Liver (tissue), 3 donors: ENCODE results near the gene IGSF22.

Experiments
- FOXA1 ChIP-seq: IDR thresholded peaks from 2 replicates; pipeline ENCODE4 v1.6.1; 2016; ENCODE audit warnings: antibody characterized with exemption
- GABPA ChIP-seq, 2 donors: IDR thresholded peaks in 1 of 2; conservative IDR thresholded peaks in 1 of 2; 2 replicates each; pipeline ENCODE4 v1.6.1; 2016; ENCODE audit warnings: antibody characterized with exemption in 2 of 2, mild to moderate bottlenecking in 1 of 2, moderate library complexity in 1 of 2
- HNF4G ChIP-seq: IDR thresholded peaks from 2 replicates; pipeline ENCODE4 v1.6.1; 2016; ENCODE audit warnings: antibody characterized with exemption
- NR2F2 ChIP-seq: IDR thresholded peaks from 2 replicates; pipeline ENCODE4 v1.6.1; 2016; ENCODE audit warnings: antibody characterized with exemption
- RAD21 ChIP-seq, 2 donors: IDR thresholded peaks; 2 replicates each; pipeline ENCODE4 v1.6.1; 2016; ENCODE audit warnings: antibody characterized with exemption in 2 of 2, mild to moderate bottlenecking in 2 of 2
- SP1 ChIP-seq: IDR thresholded peaks from 2 replicates; pipeline ENCODE4 v1.6.1; 2018; ENCODE audit warnings: antibody characterized with exemption, mild to moderate bottlenecking
- YY1 ChIP-seq: IDR thresholded peaks from 2 replicates; pipeline ENCODE4 v1.6.1; 2016; ENCODE audit warnings: antibody characterized with exemption, mild to moderate bottlenecking
- TF ChIP-seq, protein P1 (sequence below): fragments of 150-350 bp; IDR thresholded peaks from 2 replicates; pipeline ENCODE4 v1.5.1; 2017; ENCODE audit warnings: improper control_type of control experiment, low read depth, low read length; ENCODE audit not compliant: missing input control
- TF ChIP-seq, protein P2 (sequence below): IDR thresholded peaks from 2 replicates; pipeline ENCODE4 v1.6.1; 2016; ENCODE audit warnings: antibody characterized with exemption
- TF ChIP-seq, protein P3 (sequence below): IDR thresholded peaks from 2 replicates; pipeline ENCODE4 v1.6.1; 2016; ENCODE audit warnings: antibody characterized with exemption
- TF ChIP-seq, protein P4 (sequence below): IDR thresholded peaks from 2 replicates; pipeline ENCODE4 v1.6.1; 2016; ENCODE audit warnings: antibody characterized with exemption, mild to moderate bottlenecking
- TF ChIP-seq, protein P5 (sequence below): IDR thresholded peaks from 2 replicates; pipeline ENCODE4 v1.6.1; 2016; ENCODE audit warnings: antibody characterized with exemption
- donor health status: healthy.
- donor health status: healthy.

DNA sequence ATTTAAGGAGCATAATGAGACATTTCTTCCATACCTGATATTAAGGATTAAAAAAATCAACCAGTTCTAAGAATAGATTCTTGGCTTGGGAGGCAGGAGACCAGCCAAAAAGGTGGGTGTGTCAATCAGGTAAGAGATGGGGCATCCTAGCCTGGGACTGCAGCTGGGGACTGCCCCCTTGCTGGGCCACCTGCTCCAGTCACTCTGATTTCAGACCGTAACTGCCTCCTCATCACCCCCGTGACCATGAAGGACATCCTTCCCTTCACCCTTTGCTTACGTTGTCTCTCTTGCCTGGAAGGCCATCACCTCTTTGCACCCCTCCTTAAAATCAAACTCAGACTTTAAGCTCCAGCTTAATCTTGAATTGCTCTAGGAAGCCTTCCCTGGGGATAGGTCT lies 47.7 kb upstream of the IGSF22 start:
- TF ChIP-seq, protein P1, sequence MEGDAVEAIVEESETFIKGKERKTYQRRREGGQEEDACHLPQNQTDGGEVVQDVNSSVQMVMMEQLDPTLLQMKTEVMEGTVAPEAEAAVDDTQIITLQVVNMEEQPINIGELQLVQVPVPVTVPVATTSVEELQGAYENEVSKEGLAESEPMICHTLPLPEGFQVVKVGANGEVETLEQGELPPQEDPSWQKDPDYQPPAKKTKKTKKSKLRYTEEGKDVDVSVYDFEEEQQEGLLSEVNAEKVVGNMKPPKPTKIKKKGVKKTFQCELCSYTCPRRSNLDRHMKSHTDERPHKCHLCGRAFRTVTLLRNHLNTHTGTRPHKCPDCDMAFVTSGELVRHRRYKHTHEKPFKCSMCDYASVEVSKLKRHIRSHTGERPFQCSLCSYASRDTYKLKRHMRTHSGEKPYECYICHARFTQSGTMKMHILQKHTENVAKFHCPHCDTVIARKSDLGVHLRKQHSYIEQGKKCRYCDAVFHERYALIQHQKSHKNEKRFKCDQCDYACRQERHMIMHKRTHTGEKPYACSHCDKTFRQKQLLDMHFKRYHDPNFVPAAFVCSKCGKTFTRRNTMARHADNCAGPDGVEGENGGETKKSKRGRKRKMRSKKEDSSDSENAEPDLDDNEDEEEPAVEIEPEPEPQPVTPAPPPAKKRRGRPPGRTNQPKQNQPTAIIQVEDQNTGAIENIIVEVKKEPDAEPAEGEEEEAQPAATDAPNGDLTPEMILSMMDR: no peak
- TF ChIP-seq HNF4G (no peak), GABPA (IDR thresholded peaks at IDR 0.05 in 1 of 2, conservative IDR thresholded peaks at IDR 0.05 in 1 of 2) (no peak), FOXA1 (no peak), NR2F2 (no peak), YY1 (no peak), SP1 (no peak), RAD21 (IDR thresholded peaks at IDR 0.05) (no peak)
- TF ChIP-seq, protein P2, sequence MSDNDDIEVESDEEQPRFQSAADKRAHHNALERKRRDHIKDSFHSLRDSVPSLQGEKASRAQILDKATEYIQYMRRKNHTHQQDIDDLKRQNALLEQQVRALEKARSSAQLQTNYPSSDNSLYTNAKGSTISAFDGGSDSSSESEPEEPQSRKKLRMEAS: no peak
- TF ChIP-seq, protein P3, sequence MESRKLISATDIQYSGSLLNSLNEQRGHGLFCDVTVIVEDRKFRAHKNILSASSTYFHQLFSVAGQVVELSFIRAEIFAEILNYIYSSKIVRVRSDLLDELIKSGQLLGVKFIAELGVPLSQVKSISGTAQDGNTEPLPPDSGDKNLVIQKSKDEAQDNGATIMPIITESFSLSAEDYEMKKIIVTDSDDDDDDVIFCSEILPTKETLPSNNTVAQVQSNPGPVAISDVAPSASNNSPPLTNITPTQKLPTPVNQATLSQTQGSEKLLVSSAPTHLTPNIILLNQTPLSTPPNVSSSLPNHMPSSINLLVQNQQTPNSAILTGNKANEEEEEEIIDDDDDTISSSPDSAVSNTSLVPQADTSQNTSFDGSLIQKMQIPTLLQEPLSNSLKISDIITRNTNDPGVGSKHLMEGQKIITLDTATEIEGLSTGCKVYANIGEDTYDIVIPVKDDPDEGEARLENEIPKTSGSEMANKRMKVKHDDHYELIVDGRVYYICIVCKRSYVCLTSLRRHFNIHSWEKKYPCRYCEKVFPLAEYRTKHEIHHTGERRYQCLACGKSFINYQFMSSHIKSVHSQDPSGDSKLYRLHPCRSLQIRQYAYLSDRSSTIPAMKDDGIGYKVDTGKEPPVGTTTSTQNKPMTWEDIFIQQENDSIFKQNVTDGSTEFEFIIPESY: no peak
- TF ChIP-seq, protein P4, sequence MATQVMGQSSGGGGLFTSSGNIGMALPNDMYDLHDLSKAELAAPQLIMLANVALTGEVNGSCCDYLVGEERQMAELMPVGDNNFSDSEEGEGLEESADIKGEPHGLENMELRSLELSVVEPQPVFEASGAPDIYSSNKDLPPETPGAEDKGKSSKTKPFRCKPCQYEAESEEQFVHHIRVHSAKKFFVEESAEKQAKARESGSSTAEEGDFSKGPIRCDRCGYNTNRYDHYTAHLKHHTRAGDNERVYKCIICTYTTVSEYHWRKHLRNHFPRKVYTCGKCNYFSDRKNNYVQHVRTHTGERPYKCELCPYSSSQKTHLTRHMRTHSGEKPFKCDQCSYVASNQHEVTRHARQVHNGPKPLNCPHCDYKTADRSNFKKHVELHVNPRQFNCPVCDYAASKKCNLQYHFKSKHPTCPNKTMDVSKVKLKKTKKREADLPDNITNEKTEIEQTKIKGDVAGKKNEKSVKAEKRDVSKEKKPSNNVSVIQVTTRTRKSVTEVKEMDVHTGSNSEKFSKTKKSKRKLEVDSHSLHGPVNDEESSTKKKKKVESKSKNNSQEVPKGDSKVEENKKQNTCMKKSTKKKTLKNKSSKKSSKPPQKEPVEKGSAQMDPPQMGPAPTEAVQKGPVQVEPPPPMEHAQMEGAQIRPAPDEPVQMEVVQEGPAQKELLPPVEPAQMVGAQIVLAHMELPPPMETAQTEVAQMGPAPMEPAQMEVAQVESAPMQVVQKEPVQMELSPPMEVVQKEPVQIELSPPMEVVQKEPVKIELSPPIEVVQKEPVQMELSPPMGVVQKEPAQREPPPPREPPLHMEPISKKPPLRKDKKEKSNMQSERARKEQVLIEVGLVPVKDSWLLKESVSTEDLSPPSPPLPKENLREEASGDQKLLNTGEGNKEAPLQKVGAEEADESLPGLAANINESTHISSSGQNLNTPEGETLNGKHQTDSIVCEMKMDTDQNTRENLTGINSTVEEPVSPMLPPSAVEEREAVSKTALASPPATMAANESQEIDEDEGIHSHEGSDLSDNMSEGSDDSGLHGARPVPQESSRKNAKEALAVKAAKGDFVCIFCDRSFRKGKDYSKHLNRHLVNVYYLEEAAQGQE: no peak
- TF ChIP-seq, protein P5, sequence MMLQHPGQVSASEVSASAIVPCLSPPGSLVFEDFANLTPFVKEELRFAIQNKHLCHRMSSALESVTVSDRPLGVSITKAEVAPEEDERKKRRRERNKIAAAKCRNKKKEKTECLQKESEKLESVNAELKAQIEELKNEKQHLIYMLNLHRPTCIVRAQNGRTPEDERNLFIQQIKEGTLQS: no peak
